ENCODE measurements around the gene TBL1XR1.

TBL1XR1 gene

GRCh38 chr3:177197041-177197726, at the start of gene TBL1XR1:
TBL1XR1 (minus strand) TSS chr3:177197482; CDS start chr3:177064977, 132,505 bp downstream.
- DNase-seq, result peak; percentile 99

DNA sequence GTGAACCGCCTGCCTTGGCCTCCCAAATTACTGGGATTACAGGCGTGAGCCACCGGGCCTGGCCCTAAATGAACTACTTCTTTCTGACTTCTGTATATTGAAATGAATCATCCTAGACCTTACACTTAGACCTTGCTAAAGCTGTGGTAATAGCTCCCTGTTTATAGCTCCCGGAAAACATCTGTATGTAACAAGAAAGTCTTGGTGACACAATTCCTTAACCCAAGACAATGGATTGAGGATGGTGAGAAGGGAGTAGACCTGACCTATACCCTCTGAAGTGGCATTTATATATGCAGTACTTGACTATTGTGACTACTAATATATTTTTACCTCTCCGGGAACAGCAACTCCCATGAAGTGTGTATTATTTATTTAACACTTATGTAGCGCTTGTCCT, 48.0 kb upstream of the TBL1XR1 start:
- no peak for DNase-seq

DNA sequence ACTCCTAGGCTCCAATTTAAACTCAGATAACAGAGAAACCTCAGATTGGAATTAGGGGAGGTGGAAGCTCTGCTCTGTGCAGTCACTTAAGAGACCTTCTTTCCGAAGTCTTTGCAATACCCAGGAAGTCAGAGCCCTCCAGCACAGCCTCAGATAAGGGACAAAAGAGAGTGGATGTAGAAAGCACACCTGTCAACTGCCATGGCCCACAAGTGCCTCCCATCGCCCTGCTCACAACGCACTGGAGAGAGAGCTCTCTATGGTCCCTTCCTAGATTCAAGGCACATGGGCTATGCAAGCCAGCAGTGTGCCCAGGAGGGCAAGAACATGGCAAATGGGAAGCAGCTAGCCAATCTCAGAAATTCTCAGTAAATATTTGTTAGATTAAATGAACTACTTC, 47.3 kb upstream of the TBL1XR1 start:
- no peak for DNase-seq

- DNase-seq, result no peak
These were observed 41.5 kb upstream of the TBL1XR1 start for GRCh38 chr3:177238686-177239216.

DNA sequence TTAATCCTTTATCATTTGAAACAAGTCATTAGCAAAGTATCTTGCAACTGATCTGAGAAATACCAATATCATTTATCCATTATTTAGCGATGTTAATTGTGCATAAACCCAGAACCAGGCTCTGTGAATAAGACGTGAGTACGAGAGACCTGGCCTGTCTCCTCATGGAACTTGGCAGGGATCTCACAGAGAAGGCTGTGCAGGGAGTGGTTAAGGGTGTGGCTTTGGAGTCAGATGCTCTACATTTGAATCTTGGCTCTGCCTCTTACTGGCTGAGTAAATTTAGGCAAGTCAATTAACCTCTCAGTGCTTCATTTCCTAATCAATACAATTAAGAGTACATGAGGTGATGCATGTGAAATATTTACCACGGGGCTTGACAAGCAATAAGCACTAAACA, 39.9 kb upstream of the TBL1XR1 start:
- DNase-seq, result no peak

DNA sequence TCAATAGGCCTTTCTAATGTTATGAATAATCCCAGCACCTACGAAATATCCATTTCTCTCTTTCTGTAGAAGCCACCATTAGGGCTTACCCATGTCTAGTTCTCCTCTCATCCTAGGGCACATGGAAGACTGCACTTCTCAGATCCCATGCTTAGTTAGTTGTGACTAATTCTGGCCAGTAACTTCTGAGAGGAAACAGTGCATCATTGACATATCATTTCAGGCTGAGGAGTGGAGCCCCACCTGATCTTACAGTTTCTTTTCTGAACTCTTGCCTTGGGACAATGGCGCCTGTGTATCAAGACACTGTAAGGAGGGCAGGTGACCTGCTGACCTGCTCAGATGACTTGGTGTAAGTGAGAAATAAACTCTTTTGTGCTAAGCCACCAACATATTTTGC, 39.4 kb upstream of the TBL1XR1 start:
- no peak for DNase-seq

DNA sequence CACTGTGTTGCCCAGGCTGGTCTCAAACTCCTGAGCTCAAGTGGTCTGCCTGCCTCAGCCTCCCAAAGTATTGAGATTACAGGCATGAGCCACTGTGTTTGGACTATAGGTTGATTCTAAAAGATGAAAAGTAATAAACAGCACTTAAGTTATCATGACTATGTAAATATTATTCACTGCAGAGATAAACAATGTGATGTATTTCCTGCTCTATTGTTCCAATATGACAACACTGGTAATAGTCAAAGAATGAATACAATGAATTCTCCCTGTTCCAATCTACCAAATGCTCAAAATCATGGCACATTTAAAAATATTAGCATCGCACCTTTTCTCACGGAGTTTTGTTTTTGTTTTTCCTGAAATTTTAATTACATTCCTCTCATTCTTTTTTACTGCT, 36.8 kb upstream of the TBL1XR1 start:
- no peak for DNase-seq

DNA sequence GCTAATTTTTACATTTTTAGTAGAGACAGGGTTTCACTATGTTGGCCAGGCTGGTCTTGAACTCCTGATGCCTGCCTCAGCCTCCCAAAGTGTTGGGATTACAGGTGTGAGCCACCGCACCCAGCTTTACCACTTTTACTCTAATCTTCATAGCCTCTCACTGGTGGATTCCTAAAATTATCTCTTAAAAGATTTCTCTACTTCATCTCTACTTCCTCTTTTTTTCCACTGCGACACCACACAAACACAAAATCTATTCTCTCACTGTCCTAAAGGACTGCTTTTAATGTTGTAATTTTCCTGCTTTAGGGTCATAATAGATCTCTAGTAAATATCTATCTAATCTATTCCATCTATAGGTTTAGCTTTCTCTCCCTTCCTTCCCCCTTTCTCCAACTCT, 34.0 kb upstream of the TBL1XR1 start:
- no peak for DNase-seq

GRCh38 chr3:177230641-177231040, 33.4 kb upstream of the TBL1XR1 start:
- DNase-seq, result no peak

- no peak for DNase-seq
These were observed 32.5 kb upstream of the TBL1XR1 start for GRCh38 chr3:177229791-177230190.

- DNase-seq, result no peak
These were observed 31.4 kb upstream of the TBL1XR1 start for GRCh38 chr3:177228601-177229190.

GRCh38 chr3:177224414-177224813, 27.1 kb upstream of the TBL1XR1 start:
- DNase-seq, result no peak

DNA sequence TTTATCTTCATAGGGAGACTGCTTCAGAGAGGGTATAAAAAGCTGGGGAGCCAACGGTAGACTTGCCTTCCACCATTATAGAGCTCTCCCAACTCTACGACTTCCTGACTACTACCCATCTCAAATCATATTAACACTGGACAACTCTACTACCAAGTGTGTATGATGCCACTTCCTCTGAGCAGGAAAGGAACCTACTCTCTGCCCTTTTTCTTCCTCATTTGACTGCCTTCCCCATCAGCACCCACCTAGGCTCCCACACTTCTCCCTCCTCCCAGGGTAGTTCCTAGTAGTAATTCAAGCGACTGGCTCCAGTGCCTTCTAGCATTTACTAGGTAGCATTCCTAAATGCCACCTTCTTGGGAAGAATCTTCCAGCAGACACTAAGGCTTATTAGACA, 24.5 kb upstream of the TBL1XR1 start:
- DNase-seq, result no peak

GRCh38 chr3:177220136-177220974, 23.1 kb upstream of the TBL1XR1 start:
- DNase-seq, result no peak

GRCh38 chr3:177213801-177214535, 16.7 kb upstream of the TBL1XR1 start:
- no peak for DNase-seq

DNA sequence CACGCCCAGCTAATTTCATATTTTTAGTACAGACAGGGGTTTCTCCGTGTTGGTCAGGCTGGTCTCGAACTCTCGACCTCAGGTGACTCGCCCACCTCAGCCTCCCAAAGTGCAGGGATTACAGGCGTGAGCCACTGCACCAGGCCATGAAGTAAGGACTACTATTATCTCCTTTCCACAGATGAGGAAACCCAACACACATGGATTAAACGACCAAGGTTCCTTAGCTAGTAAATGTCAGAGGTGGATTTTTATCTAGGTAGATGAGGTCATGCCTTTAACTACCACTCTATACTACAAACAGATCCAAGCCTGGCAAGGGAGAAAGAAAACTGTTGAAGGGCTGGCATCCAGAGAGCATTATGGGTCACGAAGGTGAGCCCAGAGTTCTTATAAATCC, 15.5 kb upstream of the TBL1XR1 start:
- no peak for DNase-seq

DNA sequence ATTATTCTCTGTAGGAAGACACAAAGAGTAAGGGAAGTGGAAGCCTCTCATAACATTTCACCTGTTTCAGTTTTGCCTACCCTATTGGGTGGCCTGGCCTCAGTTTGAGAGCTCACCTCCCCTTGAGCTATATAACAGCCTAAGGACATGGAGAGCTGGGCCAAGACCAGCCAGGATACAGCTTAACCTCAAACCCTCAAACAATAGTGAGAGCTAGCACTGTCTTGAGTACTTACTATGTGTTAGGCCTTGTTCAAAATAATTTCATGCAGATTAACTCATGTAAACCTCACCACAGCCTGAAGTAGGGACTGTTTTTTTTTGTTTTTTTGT, 15.0 kb upstream of the TBL1XR1 start:
- DNase-seq, result no peak

GRCh38 chr3:177211503-177212277, 14.4 kb upstream of the TBL1XR1 start:
- peak; percentile 34 for DNase-seq

- no peak for DNase-seq
These were observed 13.6 kb upstream of the TBL1XR1 start for GRCh38 chr3:177210744-177211502.

DNA sequence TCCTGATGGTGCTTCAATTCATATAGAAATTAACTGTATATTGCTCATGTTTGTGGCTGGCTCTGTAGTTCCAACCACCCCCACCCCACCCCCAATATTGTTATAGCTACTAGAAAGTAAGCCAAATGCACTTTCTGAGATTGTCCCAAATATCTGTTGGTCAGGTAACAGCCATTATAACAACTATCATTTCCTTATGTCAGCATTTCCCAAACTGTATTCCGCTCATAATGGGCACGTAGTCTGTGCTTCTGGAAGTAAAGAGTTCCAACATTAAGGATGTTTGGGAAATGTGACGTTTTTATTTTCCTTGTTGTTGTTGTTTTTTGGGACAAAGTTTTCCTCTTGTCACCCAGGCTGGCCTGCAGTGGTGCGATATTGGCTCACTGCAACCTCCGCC, 12.2 kb upstream of the TBL1XR1 start:
- no peak for DNase-seq

GRCh38 chr3:177208781-177209180, 11.5 kb upstream of the TBL1XR1 start:
- DNase-seq, result no peak

DNA sequence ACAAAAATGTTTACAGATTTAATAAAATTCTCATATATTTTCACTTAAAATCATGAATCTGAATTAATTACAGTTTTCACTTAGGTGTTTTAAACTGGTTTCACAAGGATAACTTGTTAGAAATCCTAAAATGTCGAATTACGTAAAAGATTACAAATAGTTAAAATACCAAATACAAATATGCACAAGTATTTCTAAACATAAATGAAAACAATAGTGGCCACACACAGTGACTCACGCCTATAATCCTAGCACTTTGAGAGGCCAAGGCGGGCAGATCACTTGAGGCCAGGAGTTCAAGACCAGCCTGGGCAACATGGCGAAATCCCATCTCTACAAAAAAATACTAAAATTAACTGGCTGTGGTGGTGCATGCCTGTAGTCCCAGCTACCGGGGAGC, 10.9 kb upstream of the TBL1XR1 start:
- no peak for DNase-seq

Data from NCI-H1105 treated with DMSO at 0.1 percent for 48 hours (cell line).